ENCODE results near the gene SKAP1.

Gene SKAP1

DNA sequence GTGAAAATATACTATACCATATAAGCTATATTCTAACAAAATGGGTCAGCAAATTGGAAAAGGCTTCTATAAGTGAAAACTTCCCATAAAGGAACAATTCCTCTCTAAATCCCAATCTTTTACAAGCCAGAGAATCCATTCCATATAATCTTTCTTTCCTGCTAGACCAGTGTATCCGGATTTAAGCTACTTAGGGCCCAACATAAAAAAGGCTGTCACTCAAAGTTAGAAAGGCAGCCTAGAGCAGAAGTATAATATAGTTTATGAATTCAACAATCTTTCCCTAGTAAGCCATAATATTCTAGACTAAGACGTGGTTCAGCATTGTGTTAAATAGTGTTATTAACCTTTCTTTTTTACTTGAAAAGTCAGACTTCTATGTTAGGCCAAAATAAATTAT is 93.0 kb downstream of the SKAP1 start:
- DNase-seq (ENCODE audit: low read depth), result no peak
- TF ChIP-seq, protein P1, sequence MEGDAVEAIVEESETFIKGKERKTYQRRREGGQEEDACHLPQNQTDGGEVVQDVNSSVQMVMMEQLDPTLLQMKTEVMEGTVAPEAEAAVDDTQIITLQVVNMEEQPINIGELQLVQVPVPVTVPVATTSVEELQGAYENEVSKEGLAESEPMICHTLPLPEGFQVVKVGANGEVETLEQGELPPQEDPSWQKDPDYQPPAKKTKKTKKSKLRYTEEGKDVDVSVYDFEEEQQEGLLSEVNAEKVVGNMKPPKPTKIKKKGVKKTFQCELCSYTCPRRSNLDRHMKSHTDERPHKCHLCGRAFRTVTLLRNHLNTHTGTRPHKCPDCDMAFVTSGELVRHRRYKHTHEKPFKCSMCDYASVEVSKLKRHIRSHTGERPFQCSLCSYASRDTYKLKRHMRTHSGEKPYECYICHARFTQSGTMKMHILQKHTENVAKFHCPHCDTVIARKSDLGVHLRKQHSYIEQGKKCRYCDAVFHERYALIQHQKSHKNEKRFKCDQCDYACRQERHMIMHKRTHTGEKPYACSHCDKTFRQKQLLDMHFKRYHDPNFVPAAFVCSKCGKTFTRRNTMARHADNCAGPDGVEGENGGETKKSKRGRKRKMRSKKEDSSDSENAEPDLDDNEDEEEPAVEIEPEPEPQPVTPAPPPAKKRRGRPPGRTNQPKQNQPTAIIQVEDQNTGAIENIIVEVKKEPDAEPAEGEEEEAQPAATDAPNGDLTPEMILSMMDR (IDR thresholded peaks at IDR 0.05; ENCODE audit: insufficient read depth, low read depth, low read length, missing control alignments), result no peak
- no peak overlapping the region for H3K4me3 ChIP-seq (ENCODE audit: low read depth, low read length)

DNA sequence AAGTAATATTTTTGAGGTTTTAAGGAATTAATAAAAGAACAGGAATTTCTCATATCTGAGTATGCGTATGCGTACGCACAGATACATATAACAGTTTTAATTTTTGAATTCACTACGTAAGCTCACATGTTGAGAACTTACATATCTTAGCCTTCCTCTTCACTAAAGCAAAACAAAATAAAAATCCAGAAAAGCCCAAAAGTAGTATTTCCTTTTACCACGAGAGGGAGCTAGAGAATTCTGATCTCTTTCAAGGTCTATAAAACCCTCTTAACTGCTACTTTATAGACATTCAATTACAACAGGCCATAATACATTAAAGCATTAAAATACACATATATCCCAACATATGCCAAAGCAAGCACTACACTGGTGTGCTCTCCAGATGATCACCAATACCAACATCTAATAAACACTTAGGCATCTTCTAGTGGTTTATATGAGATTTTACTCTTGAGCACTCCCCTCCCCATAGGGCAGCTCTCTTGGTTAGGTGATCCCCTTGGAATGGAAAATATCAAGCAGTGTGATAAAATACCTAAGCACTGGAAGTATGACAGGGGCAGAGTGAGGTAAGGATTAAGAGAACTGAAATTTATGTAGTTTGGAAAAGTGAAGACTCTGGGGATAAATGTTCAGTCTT is 94.0 kb downstream of the SKAP1 start:
- no peak overlapping the region for H3K4me3 ChIP-seq (ENCODE audit: low read depth, low read length)
- DNase-seq (ENCODE audit: low read depth), result peak; percentile 60
- TF ChIP-seq, protein P1 (IDR thresholded peaks at IDR 0.05; ENCODE audit: insufficient read depth, low read depth, low read length, missing control alignments), result peak; percentile 57

DNA sequence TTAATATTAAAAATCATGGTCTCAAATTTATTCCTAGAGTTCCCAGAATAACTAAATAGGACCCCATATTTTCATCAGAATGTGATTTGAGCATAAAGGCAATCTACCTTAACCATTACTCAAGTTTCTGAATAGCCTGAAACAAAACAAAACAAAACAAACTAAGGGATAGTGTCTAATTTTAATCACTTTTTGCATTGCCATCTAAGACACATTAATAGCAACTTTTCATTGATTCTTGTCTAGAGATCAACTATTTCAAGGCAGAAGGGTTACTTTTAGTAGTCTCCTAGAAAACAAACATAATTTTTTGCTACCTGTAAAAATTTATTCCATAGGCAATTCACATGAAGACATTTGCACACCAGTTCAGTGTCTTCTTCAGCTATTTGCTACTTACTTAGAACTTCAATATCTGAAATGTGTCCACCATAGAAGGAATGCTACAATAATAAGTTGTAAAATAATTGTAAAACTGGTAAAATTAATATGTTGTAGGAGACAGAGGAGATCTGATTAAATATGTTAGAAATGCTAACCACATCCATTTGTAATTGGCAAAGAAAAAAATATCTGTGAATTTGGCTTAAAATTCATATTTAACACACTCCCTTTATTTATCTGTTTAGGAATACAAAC is 94.7 kb downstream of the SKAP1 start:
- no peak for DNase-seq (ENCODE audit: low read depth)
- no peak overlapping the region for H3K4me3 ChIP-seq (ENCODE audit: low read depth, low read length)
- TF ChIP-seq, protein P1 (IDR thresholded peaks at IDR 0.05; ENCODE audit: insufficient read depth, low read depth, low read length, missing control alignments), result no peak

DNA sequence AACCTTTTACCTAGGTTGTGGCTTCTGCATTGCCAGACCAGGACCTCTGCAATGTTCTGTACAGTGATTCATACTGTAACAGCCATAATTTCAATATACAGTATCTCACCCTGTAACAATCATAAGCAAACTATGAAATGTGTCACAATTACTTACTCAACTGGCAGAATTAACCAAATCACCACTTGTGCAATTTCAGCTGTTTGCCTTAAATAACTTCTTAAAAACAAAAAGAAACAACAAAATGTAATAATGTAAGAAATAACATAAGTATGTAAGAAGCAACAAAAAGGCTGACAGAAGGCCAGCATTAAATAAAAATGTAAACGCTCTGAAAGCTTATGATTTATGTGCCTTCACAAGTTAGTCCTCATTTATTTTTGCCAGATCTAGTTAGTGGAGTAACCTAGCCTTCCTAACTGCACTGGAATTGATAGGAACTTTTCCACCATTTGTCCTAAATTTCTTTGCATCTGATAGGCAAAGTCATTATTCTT is 96.9 kb downstream of the SKAP1 start:
- H3K4me3 ChIP-seq (ENCODE audit: low read depth, low read length), result no peak overlapping the region
- TF ChIP-seq, protein P1 (IDR thresholded peaks at IDR 0.05; ENCODE audit: insufficient read depth, low read depth, low read length, missing control alignments), result no peak
- peak; percentile 43 for DNase-seq (ENCODE audit: low read depth)

DNA sequence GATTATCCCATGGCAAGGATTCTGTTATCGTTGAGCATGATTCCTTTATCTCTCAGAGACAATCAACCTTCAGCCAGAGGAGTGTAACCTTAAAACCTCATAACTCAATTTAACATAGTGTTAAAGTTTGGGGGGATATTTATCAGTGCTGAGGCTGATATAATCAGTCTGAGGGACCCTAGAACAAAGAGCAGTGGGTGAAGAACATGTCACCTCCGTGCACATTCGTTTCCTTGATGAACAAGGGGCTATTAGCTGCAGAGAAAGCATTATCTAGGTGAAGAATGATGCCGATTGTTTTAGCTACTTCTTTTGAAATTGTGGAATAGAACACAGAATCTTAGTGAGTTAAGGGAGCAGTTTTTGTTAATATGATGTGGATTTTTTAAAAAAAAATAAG is 99.1 kb downstream of the SKAP1 start:
- TF ChIP-seq, protein P1 (IDR thresholded peaks at IDR 0.05; ENCODE audit: insufficient read depth, low read depth, low read length, missing control alignments), result no peak
- DNase-seq (ENCODE audit: low read depth), result no peak
- no peak overlapping the region for H3K4me3 ChIP-seq (ENCODE audit: low read depth, low read length)

DNA sequence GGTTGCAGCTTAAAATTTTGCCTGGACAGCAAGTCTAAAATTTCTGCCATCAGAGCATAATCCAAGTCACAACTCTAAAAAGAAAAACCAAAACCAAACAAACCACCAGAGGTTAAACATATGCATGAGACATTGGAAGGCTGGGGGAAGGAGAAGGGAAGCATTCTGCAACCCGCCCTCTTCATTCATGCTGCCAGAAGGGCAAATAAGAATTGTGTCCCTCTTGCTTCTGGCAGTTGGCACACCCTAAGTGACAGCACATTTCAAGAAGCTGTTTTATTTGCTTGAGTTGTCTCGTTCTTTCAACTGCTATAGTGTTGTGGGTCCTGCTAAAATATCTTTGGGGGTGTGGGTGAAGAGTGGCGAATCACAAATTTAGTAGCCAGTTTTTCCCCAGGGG is 99.6 kb downstream of the SKAP1 start:
- TF ChIP-seq, protein P1 (IDR thresholded peaks at IDR 0.05; ENCODE audit: insufficient read depth, low read depth, low read length, missing control alignments), result no peak

More for the DNA sequence above, 99.6 kb downstream of the SKAP1 start:
- H3K4me3 ChIP-seq (ENCODE audit: low read depth, low read length), result no peak overlapping the region
- no peak for DNase-seq (ENCODE audit: low read depth)
